SK-N-SH (cell line): Measurements from ENCODE around the gene UBE2E3. TPM values are rescaled to one million over a fixed set of nuclear protein-coding genes. Genes with fewer than 3 reads are reported as not detected.

Experiments used
- CTCF ChIA-PET: fragments of 300-600, 350-600 bp; formaldehyde crosslinking; extraction: SDS; loops from one replicate; lab custom pipeline; 2021; lab: Yijun Ruan, JAX
- POLR2A ChIA-PET: fragments of 350-600 bp; sonication (Branson Sonifier 250); formaldehyde crosslinking; extraction: SDS; loops from one replicate; lab custom pipeline; 2020; ENCODE audit warnings: antibody characterized with exemption, inconsistent platforms; lab: Yijun Ruan, JAX
- DNase-seq: peaks from one replicate; pipeline ENCODE4 v3.0.0; 2012
- H2AFZ ChIP-seq: fragments of 200-600 bp; sonication (generic); 2 replicates; pipeline ENCODE4 v1.8.1; 2016; ENCODE audit warnings: antibody characterized with exemption, mild to moderate bottlenecking, low read depth
- H3F3A ChIP-seq: fragments of 200-600 bp; sonication (generic); replicated peaks from 2 replicates; pipeline ENCODE3; 2016; ENCODE audit warnings: antibody characterized with exemption, mild to moderate bottlenecking; ENCODE audit not compliant: insufficient read depth
- H3K27ac ChIP-seq, 2 experiments: fragments of 200-500 bp in 1 of 2; fragments of 200-600 bp in 1 of 2; sonication (Bioruptor generic) in 1 of 2; sonication (generic), shearing (Covaris generic) in 1 of 2; 2 replicates each; pipeline versions ENCODE4 v1.5.1 to v1.6.1; 2014 to 2016; ENCODE audit warnings: low read depth in 2 of 2, inconsistent platforms in 1 of 2, low read length in 1 of 2, mild to moderate bottlenecking in 1 of 2, mixed read lengths in 1 of 2
- H3K27me3 ChIP-seq: fragments of 200-600 bp; sonication (generic), shearing (Covaris generic); 2 replicates; pipeline ENCODE4 v1.6.1; 2016; ENCODE audit warnings: mixed run types; ENCODE audit not compliant: insufficient read depth
- H3K36me3 ChIP-seq, 2 experiments: fragments of 200-500 bp in 1 of 2; fragments of 200-600 bp in 1 of 2; sonication (Bioruptor generic) in 1 of 2; sonication (generic) in 1 of 2; replicated peaks in 1 of 2; 2 replicates each; pipeline versions ENCODE3 to v1.5.1; 2014 to 2016; ENCODE audit warnings: low read length in 1 of 2, mild to moderate bottlenecking in 1 of 2; ENCODE audit not compliant: insufficient read depth in 2 of 2, control insufficient read depth in 1 of 2
- H3K4me1 ChIP-seq, 2 experiments: fragments of 200-500 bp in 1 of 2; fragments of 200-600 bp in 1 of 2; sonication (Bioruptor generic) in 1 of 2; sonication (generic), shearing (Covaris generic) in 1 of 2; 2 replicates each; pipeline versions ENCODE4 v1.5.1 to v1.6.1; 2014 to 2016; ENCODE audit warnings: low read depth in 1 of 2, low read length in 1 of 2, mixed run types in 1 of 2; ENCODE audit not compliant: insufficient read depth in 2 of 2, control insufficient read depth in 1 of 2
- H3K4me2 ChIP-seq: fragments of 200-600 bp; sonication (generic), shearing (Covaris generic); 2 replicates; pipeline ENCODE4 v1.6.1; 2017; ENCODE audit warnings: mixed run types
- H3K4me3 ChIP-seq, 2 experiments: fragments of 200-500 bp in 1 of 2; fragments of 200-600 bp in 1 of 2; sonication (Bioruptor generic) in 1 of 2; sonication (generic), shearing (Covaris generic) in 1 of 2; 2 replicates each; pipeline versions ENCODE4 v1.5.1 to v1.8.1; 2014 to 2016; ENCODE audit warnings: low read depth in 2 of 2, inconsistent platforms in 1 of 2, low read length in 1 of 2, mild to moderate bottlenecking in 1 of 2, mixed read lengths in 1 of 2, moderate library complexity in 1 of 2
- H3K79me2 ChIP-seq: fragments of 200-600 bp; sonication (generic); 2 replicates; pipeline ENCODE4 v1.8.1; 2017; ENCODE audit warnings: mild to moderate bottlenecking; ENCODE audit not compliant: insufficient read depth
- H3K9ac ChIP-seq: fragments of 200-600 bp; sonication (generic); 2 replicates; pipeline ENCODE4 v1.6.1; 2017; ENCODE audit warnings: mixed run types
- H3K9me2 ChIP-seq: fragments of 200-600 bp; sonication (generic); 2 replicates; pipeline ENCODE4 v1.6.1; 2017; ENCODE audit warnings: mixed run types
- H3K9me3 ChIP-seq: fragments of 200-600 bp; sonication (generic); 2 replicates; pipeline ENCODE4 v1.6.1; 2017; ENCODE audit warnings: mixed run types, mild to moderate bottlenecking, moderate library complexity
- H4K20me1 ChIP-seq: fragments of 200-600 bp; sonication (generic); 2 replicates; pipeline ENCODE4 v1.6.1; 2017; ENCODE audit warnings: mild to moderate bottlenecking, mixed run types; ENCODE audit not compliant: insufficient read depth
- FOXJ3 ChIP-seq: sonication (generic); formaldehyde crosslinking; IDR thresholded peaks from 2 replicates; pipeline ENCODE4 v1.5.1; 2020; ENCODE audit warnings: mild to moderate bottlenecking, missing genetic modification reagents
- FOXM1 ChIP-seq: IDR thresholded peaks from 2 replicates; pipeline ENCODE4 v1.4.0; 2012; ENCODE audit warnings: low read depth, mild to moderate bottlenecking
- GATA2 ChIP-seq: sonication (generic); formaldehyde crosslinking; IDR thresholded peaks from 2 replicates; pipeline ENCODE4 v1.5.0; 2020; ENCODE audit warnings: mild to moderate bottlenecking, missing genetic modification reagents
- JUND ChIP-seq: IDR thresholded peaks from 2 replicates; pipeline ENCODE4 v1.4.0; 2012
- MEF2A ChIP-seq: IDR thresholded peaks from 2 replicates; pipeline ENCODE4 v1.4.0; 2012; ENCODE audit warnings: low read depth, borderline replicate concordance
- MXI1 ChIP-seq: IDR thresholded peaks from 2 replicates; pipeline ENCODE4 v1.6.1; 2012; ENCODE audit warnings: mild to moderate bottlenecking, low read depth, low read length, improper control_type of control experiment
- NRF1 ChIP-seq: IDR thresholded peaks from 2 replicates; pipeline ENCODE4 v1.6.1; 2012; ENCODE audit warnings: low read depth, mild to moderate bottlenecking, low read length
- POLR2AphosphoS5 ChIP-seq: IDR thresholded peaks from 2 replicates; pipeline ENCODE4 v1.6.1; 2012; ENCODE audit warnings: low read depth, low read length
- RAD21 ChIP-seq: IDR thresholded peaks from 2 replicates; pipeline ENCODE4 v1.6.1; 2012; ENCODE audit warnings: mild to moderate bottlenecking, low read length
- RCOR1 ChIP-seq: fragments of 150-350 bp; IDR thresholded peaks from 2 replicates; pipeline ENCODE4 v1.6.1; 2017; ENCODE audit warnings: antibody characterized with exemption, low read length
- RFX5 ChIP-seq: IDR thresholded peaks from 2 replicates; pipeline ENCODE4 v1.6.1; 2012; ENCODE audit warnings: mild to moderate bottlenecking, improper control_type of control experiment, low read length
- SIN3A ChIP-seq: IDR thresholded peaks from 2 replicates; pipeline ENCODE4 v1.6.1; 2012; ENCODE audit warnings: low read depth, mild to moderate bottlenecking, low read length, moderate library complexity, borderline replicate concordance
- SMC3 ChIP-seq: IDR thresholded peaks from 2 replicates; pipeline ENCODE4 v1.6.1; 2012; ENCODE audit warnings: low read depth, low read length, improper control_type of control experiment
- TAF1 ChIP-seq: IDR thresholded peaks from 2 replicates; pipeline ENCODE4 v1.6.1; 2012; ENCODE audit warnings: low read depth, mild to moderate bottlenecking, low read length, moderate library complexity, borderline replicate concordance
- TCF12 ChIP-seq: IDR thresholded peaks from 2 replicates; pipeline ENCODE4 v1.4.0; 2012
- YY1 ChIP-seq: IDR thresholded peaks from 2 replicates; pipeline ENCODE4 v1.4.0; 2012; ENCODE audit warnings: low read depth, mild to moderate bottlenecking
- WGBS: methylation state at CpG from one replicate; pipeline ENCODE4 v1.1.6; 2017; ENCODE audit warnings: low lambda C conversion rate; 5-methylcytosine and 5-hydroxymethylcytosine counted together
- polyA plus RNA-seq, 3 experiments: library from polyadenylated mRNA; depleted of rRNA; stranded (reverse); fragments of >200 nt; gene quantifications; 2 replicates each; pipeline ENCODE4 v1.2.3, GENCODE V29; 2012
- TF ChIP-seq, protein P1 (sequence below): fragments of 200-600 bp; sonication (generic); IDR thresholded peaks from 2 replicates; pipeline ENCODE4 v1.6.1; 2017; ENCODE audit warnings: antibody characterized with exemption, mild to moderate bottlenecking, moderate library complexity
- TF ChIP-seq, protein P2 (sequence below): fragments of 150-350 bp; IDR thresholded peaks from 2 replicates; pipeline ENCODE4 v1.6.1; 2016; ENCODE audit warnings: mild to moderate bottlenecking, low read depth, low read length
- TF ChIP-seq, protein P3 (sequence below): IDR thresholded peaks from 2 replicates; pipeline ENCODE4 v1.4.0; 2012; ENCODE audit warnings: low read depth
- TF ChIP-seq, protein P4 (sequence below): IDR thresholded peaks from 2 replicates; pipeline ENCODE4 v1.6.1; 2012; ENCODE audit warnings: mild to moderate bottlenecking, low read depth, low read length, moderate library complexity

Gene UBE2E3
- polyA plus RNA-seq, 1 of the 3 experiments (the other 2 are of a cell fraction) = 62.9 TPM

DNA sequence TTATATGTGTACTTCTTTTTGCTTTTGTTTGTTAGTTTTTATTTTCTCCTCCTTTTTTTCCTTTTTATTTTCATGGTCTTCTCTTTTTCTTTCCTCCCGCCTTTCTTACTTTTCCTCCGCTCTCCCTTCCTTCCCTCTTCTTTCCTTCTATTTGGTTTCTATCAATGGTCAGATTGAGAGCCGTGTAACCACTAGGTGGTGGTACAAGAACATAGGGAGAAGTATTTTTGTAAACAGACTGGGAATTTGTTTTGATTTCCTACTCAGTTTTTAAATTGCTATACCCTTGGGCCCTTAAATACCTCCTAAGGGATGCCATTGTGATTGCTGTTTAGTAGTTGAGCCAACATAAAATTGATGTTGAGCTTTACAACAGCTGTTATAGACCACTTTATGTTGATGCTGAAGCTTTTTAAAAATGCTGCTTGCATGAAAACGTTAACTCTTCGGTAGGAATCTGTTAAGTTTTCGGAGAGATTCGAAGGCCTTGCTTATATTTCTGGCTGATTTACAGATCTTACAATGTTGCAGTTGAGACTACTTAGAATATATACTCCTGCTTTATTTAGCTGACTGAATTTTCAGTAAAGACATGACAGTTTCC is 124.2 kb downstream of the UBE2E3 start:
- H3K9me3 ChIP-seq = no peaks in the 10 kb centered on the region
- H4K20me1 ChIP-seq = no peaks in the 10 kb centered on the region
- H3K9me2 ChIP-seq = no peaks in the 10 kb centered on the region
- H3F3A ChIP-seq = peaks cover 3% of the 10 kb centered on the region
- H3K9ac ChIP-seq = no peak overlapping the region
- CTCF ChIA-PET = interaction anchor here (0.6 to 4.0 kb wide), 51 partner anchors 8 to 1204 kb away, joined by 3 to 65 read pairs (median 3); partner anchors contain the start of gene ITGA4
- H3K79me2 ChIP-seq = no peaks in the 10 kb centered on the region
- no peak overlapping the region; a peak in 1 of 4 replicates for H3K4me3 ChIP-seq
- H3K27me3 ChIP-seq = no peaks in the 10 kb centered on the region
- no peak overlapping the region; a peak in 1 of 4 replicates for H3K27ac ChIP-seq
- 65% methylated on average over 7 of the region's 7 CpGs for WGBS
- H3K36me3 ChIP-seq = no peaks in the 10 kb centered on the region
- DNase-seq = peak; percentile 20
- TF ChIP-seq SMC3 = peak; percentile 81
- peak; percentile 89 for TF ChIP-seq RAD21
- TF ChIP-seq, protein P1, sequence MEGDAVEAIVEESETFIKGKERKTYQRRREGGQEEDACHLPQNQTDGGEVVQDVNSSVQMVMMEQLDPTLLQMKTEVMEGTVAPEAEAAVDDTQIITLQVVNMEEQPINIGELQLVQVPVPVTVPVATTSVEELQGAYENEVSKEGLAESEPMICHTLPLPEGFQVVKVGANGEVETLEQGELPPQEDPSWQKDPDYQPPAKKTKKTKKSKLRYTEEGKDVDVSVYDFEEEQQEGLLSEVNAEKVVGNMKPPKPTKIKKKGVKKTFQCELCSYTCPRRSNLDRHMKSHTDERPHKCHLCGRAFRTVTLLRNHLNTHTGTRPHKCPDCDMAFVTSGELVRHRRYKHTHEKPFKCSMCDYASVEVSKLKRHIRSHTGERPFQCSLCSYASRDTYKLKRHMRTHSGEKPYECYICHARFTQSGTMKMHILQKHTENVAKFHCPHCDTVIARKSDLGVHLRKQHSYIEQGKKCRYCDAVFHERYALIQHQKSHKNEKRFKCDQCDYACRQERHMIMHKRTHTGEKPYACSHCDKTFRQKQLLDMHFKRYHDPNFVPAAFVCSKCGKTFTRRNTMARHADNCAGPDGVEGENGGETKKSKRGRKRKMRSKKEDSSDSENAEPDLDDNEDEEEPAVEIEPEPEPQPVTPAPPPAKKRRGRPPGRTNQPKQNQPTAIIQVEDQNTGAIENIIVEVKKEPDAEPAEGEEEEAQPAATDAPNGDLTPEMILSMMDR = peak; percentile 89
- no peak for TF ChIP-seq NRF1
- H3K4me1 ChIP-seq = peaks cover 16 to 19% of the 10 kb centered on the region in 2 experiments; a peak in 3 of 4 replicates
- POLR2A ChIA-PET = no interaction called here
- no peak overlapping the region for H2AFZ ChIP-seq
- H3K4me2 ChIP-seq = no peak overlapping the region

DNA sequence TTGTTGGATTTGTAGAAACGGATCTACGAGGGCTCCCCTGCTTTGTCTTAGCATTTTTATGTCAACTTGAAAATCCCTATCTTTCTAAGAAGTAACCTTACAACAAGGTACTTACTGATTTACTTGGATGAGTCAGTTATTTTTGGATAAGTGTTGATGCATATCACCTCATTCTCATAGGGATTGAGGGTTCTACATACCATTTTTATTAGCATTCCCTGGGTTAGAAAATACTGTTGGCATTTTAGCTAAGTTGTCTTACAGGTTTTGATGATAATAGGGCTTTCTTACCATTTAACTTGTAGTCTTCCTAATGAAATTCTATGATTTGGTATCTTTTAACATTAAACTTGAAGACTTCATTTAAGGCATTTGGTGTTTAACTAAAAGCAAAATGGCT is 125.2 kb downstream of the UBE2E3 start:
- WGBS = 90% methylated on average over 2 of the region's 2 CpGs
- Histone ChIP-seq H3K27ac (peak overlapping the region in 1 of 2 experiments; percentile 91; a peak in 2 of 4 replicates), H3K79me2 (no peaks in the 10 kb centered on the region), H3K9me2 (no peaks in the 10 kb centered on the region), H3F3A (peaks cover 3% of the 10 kb centered on the region), H3K4me1 (peaks cover 16 to 19% of the 10 kb centered on the region in 2 experiments; a peak in 3 of 4 replicates), H3K4me3 (no peak overlapping the region), H3K9ac (no peak overlapping the region), H3K27me3 (no peaks in the 10 kb centered on the region), H3K9me3 (no peaks in the 10 kb centered on the region), H3K4me2 (no peak overlapping the region), H2AFZ (no peak overlapping the region), H3K36me3 (no peaks in the 10 kb centered on the region), H4K20me1 (no peaks in the 10 kb centered on the region)
- DNase-seq = no peak
- TF ChIP-seq POLR2AphosphoS5 = no peak
- TF ChIP-seq, protein P2, sequence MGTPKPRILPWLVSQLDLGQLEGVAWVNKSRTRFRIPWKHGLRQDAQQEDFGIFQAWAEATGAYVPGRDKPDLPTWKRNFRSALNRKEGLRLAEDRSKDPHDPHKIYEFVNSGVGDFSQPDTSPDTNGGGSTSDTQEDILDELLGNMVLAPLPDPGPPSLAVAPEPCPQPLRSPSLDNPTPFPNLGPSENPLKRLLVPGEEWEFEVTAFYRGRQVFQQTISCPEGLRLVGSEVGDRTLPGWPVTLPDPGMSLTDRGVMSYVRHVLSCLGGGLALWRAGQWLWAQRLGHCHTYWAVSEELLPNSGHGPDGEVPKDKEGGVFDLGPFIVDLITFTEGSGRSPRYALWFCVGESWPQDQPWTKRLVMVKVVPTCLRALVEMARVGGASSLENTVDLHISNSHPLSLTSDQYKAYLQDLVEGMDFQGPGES = no peak
- TF ChIP-seq NRF1 = no peak
- TF ChIP-seq RCOR1 = no peak
- TF ChIP-seq SIN3A = no peak
- no peak for TF ChIP-seq GATA2 (CRISPR knock-in tag)
- TF ChIP-seq MEF2A = no peak
- no peak for TF ChIP-seq SMC3
- no peak for TF ChIP-seq TCF12
- TF ChIP-seq YY1 = no peak
- no peak for TF ChIP-seq JUND
- TF ChIP-seq MXI1 = no peak
- no peak for TF ChIP-seq RFX5
- TF ChIP-seq FOXJ3 (CRISPR knock-in tag) = no peak
- no peak for TF ChIP-seq FOXM1
- TF ChIP-seq, protein P3, sequence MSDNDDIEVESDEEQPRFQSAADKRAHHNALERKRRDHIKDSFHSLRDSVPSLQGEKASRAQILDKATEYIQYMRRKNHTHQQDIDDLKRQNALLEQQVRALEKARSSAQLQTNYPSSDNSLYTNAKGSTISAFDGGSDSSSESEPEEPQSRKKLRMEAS = no peak
- TF ChIP-seq, protein P4, sequence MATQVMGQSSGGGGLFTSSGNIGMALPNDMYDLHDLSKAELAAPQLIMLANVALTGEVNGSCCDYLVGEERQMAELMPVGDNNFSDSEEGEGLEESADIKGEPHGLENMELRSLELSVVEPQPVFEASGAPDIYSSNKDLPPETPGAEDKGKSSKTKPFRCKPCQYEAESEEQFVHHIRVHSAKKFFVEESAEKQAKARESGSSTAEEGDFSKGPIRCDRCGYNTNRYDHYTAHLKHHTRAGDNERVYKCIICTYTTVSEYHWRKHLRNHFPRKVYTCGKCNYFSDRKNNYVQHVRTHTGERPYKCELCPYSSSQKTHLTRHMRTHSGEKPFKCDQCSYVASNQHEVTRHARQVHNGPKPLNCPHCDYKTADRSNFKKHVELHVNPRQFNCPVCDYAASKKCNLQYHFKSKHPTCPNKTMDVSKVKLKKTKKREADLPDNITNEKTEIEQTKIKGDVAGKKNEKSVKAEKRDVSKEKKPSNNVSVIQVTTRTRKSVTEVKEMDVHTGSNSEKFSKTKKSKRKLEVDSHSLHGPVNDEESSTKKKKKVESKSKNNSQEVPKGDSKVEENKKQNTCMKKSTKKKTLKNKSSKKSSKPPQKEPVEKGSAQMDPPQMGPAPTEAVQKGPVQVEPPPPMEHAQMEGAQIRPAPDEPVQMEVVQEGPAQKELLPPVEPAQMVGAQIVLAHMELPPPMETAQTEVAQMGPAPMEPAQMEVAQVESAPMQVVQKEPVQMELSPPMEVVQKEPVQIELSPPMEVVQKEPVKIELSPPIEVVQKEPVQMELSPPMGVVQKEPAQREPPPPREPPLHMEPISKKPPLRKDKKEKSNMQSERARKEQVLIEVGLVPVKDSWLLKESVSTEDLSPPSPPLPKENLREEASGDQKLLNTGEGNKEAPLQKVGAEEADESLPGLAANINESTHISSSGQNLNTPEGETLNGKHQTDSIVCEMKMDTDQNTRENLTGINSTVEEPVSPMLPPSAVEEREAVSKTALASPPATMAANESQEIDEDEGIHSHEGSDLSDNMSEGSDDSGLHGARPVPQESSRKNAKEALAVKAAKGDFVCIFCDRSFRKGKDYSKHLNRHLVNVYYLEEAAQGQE = no peak
- TF ChIP-seq TAF1 = no peak
- ChIA-PET POLR2A (no interaction called here), CTCF (interaction anchor here (0.5 to 4.0 kb wide), 23 partner anchors 9 to 980 kb away, joined by 3 to 65 read pairs (median 5); partner anchors contain the start of gene ITGA4)
